Measurements from ENCODE around the gene BAZ2B.

BAZ2B gene

GRCh38 chr2:159648643-159649042, 32.3 kb upstream of the BAZ2B start:
- TF ChIP-seq CTCF (IDR thresholded peaks at IDR 0.05; ENCODE audit: control insufficient read depth, insufficient read depth, low read depth, low read length, missing control alignments), result no peak
- no peak for DNase-seq (ENCODE audit: low read depth)
- no peak overlapping the region for H3K4me3 ChIP-seq (ENCODE audit: control insufficient read depth, low read depth, low read length)

- no peak for TF ChIP-seq CTCF (IDR thresholded peaks at IDR 0.05; ENCODE audit: control insufficient read depth, insufficient read depth, low read depth, low read length, missing control alignments)
- H3K4me3 ChIP-seq (ENCODE audit: control insufficient read depth, low read depth, low read length), result no peak overlapping the region
- no peak for DNase-seq (ENCODE audit: low read depth)
Observed at GRCh38 chr2:159647667-159648066, 31.3 kb upstream of the BAZ2B start.

GRCh38 chr2:159640176-159640575, 23.8 kb upstream of the BAZ2B start:
- no peak for TF ChIP-seq CTCF (IDR thresholded peaks at IDR 0.05; ENCODE audit: control insufficient read depth, insufficient read depth, low read depth, low read length, missing control alignments)
- no peak overlapping the region for H3K4me3 ChIP-seq (ENCODE audit: control insufficient read depth, low read depth, low read length)
- DNase-seq (ENCODE audit: low read depth), result no peak

GRCh38 chr2:159639712-159640111, 23.4 kb upstream of the BAZ2B start:
- TF ChIP-seq CTCF (IDR thresholded peaks at IDR 0.05; ENCODE audit: control insufficient read depth, insufficient read depth, low read depth, low read length, missing control alignments), result no peak
- no peak overlapping the region for H3K4me3 ChIP-seq (ENCODE audit: control insufficient read depth, low read depth, low read length)
- no peak for DNase-seq (ENCODE audit: low read depth)

GRCh38 chr2:159639071-159639470, 22.7 kb upstream of the BAZ2B start:
- no peak for DNase-seq (ENCODE audit: low read depth)
- no peak overlapping the region for H3K4me3 ChIP-seq (ENCODE audit: control insufficient read depth, low read depth, low read length)
- no peak for TF ChIP-seq CTCF (IDR thresholded peaks at IDR 0.05; ENCODE audit: control insufficient read depth, insufficient read depth, low read depth, low read length, missing control alignments)

- DNase-seq (ENCODE audit: low read depth), result peak; percentile 47
- no peak for TF ChIP-seq CTCF (IDR thresholded peaks at IDR 0.05; ENCODE audit: control insufficient read depth, insufficient read depth, low read depth, low read length, missing control alignments)
- H3K4me3 ChIP-seq (ENCODE audit: control insufficient read depth, low read depth, low read length), result no peak overlapping the region
Observed at GRCh38 chr2:159637988-159638501, 21.7 kb upstream of the BAZ2B start.

- H3K4me3 ChIP-seq (ENCODE audit: control insufficient read depth, low read depth, low read length), result no peak overlapping the region
- no peak for DNase-seq (ENCODE audit: low read depth)
- no peak for TF ChIP-seq CTCF (IDR thresholded peaks at IDR 0.05; ENCODE audit: control insufficient read depth, insufficient read depth, low read depth, low read length, missing control alignments)
Observed at GRCh38 chr2:159637240-159637639, 20.9 kb upstream of the BAZ2B start.

Data from AG09309 (cell line).